H1 (cell line): ENCODE results near the gene TMEM183A. TPM values are rescaled to one million over a fixed set of nuclear protein-coding genes. Genes with fewer than 3 reads are reported as not detected.

ENCODE experiments used
- RAD21 ChIP-seq, 2 experiments: IDR thresholded peaks in 1 of 2; conservative IDR thresholded peaks in 1 of 2; 2 replicates each; pipeline ENCODE4 v1.6.1; 2011; ENCODE audit warnings: low read depth in 2 of 2, low read length in 2 of 2, improper control_type of control experiment in 1 of 2, inconsistent platforms in 1 of 2, mild to moderate bottlenecking in 1 of 2, moderate library complexity in 1 of 2
- RBBP5 ChIP-seq: IDR thresholded peaks from 2 replicates; pipeline ENCODE4 v1.7.1; 2012; ENCODE audit warnings: low read depth, mild to moderate bottlenecking, inconsistent platforms, low read length, moderate library complexity, borderline replicate concordance
- polyA plus RNA-seq, 7 experiments: library from polyadenylated mRNA; depleted of rRNA in 3 of 7; stranded (reverse) in 5 of 7; unstranded in 2 of 7; fragments of >200 nt in 5 of 7; fragments of 200-250 nt in 2 of 7; gene quantifications; 1 replicate in 5 of 7; 2 replicates in 1 of 7; 4 replicates in 1 of 7; pipeline versions ENCODE4 v1.2.1 to v1.2.3, GENCODE V29; 2011 to 2013; ENCODE audit warnings: missing spikeins in 2 of 7, mixed read lengths in 2 of 7
- total RNA-seq: library from RNA; stranded (reverse); fragmentation: NEBNext Ultra II Directional; extraction: Animal tissue kit (Norgen Biotek cat#: 25700); gene quantifications from 2 replicates; pipeline ENCODE4 v1.2.1, GENCODE V29; 2021
- TF ChIP-seq, protein P1 (sequence below), 3 experiments: IDR thresholded peaks; 1 replicate in 2 of 3; 2 replicates in 1 of 3; pipeline versions ENCODE4 v1.5.1 to v1.6.1; 2011; ENCODE audit warnings: low read length in 3 of 3, mild to moderate bottlenecking in 3 of 3, inconsistent platforms in 2 of 3, low read depth in 1 of 3, moderate library complexity in 1 of 3; ENCODE audit not compliant: insufficient read depth in 1 of 3; ENCODE audit errors: control extremely low read depth in 1 of 3

TMEM183A gene
- total and polyA plus RNA-seq, 2 of the 8 experiments (the other 6 are each of a cell fraction or from before 2014, with no cell fraction given): 107 to 173 TPM

DNA sequence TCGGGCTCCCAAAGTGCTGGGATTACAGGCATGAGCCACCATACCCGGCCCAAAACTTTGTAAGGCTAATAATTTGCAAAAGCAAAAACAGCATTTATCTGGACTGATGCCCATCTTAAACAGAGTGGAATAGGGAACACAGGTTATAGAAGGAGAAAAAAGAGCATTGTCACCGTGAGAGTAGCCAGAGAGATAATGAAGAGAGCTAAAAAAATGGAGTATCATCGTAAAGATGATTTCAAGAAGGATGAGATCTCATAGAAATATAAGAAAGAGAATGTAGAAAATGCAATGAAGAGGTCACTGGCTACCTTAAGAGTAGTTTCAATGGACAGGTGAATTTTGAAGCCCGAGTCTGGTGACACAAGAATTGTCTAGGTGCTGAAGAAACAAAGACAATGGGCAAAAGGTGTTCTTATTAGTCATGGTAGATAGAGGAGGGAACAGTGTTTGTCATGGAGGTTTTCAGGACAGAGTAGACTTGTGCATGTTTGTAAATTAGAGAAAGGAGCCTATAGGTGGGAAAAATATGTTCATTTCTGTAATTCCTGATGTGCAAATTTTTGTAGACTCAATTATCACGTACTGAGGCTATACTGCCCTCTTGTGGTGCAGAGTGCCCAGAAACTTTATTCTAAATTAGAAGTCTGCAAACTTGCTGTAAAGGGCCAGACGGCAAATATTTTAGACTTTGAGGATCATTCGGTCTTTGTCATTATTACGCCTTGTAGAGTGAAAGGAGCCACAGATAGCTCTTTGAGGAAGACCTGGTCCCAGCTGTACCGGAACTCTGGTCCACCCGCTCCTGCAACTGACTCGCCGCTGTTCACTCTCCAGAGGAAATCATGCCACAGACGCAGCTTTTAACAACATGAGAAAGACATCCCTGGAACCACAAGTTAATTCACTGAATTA, 8.1 kb upstream of the TMEM183A start (continued):
- TF ChIP-seq, protein P1, sequence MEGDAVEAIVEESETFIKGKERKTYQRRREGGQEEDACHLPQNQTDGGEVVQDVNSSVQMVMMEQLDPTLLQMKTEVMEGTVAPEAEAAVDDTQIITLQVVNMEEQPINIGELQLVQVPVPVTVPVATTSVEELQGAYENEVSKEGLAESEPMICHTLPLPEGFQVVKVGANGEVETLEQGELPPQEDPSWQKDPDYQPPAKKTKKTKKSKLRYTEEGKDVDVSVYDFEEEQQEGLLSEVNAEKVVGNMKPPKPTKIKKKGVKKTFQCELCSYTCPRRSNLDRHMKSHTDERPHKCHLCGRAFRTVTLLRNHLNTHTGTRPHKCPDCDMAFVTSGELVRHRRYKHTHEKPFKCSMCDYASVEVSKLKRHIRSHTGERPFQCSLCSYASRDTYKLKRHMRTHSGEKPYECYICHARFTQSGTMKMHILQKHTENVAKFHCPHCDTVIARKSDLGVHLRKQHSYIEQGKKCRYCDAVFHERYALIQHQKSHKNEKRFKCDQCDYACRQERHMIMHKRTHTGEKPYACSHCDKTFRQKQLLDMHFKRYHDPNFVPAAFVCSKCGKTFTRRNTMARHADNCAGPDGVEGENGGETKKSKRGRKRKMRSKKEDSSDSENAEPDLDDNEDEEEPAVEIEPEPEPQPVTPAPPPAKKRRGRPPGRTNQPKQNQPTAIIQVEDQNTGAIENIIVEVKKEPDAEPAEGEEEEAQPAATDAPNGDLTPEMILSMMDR (IDR thresholded peaks at IDR 0.05; ENCODE audit: control extremely low read depth in 1 of 3, insufficient read depth in 1 of 3, low read depth in 1 of 3, low read length in 3 of 3): peak in 2 of 3 experiments; percentile 56 to 67; a peak in 3 of 4 replicates
- TF ChIP-seq RBBP5: no peak
- peak; percentile 82 to 84 for TF ChIP-seq RAD21 (IDR thresholded peaks at IDR 0.05 in 1 of 2, conservative IDR thresholded peaks at IDR 0.05 in 1 of 2; ENCODE audit: low read depth in 2 of 2, low read length in 2 of 2)
